B cell (primary cell): ENCODE measurements around the gene ACCS.

Experiments
- EZH2 ChIP-seq: IDR thresholded peaks from 2 replicates; pipeline ENCODE4 v1.6.1; 2012; ENCODE audit warnings: borderline replicate concordance, low read depth, mild to moderate bottlenecking, moderate library complexity, low read length; ENCODE audit not compliant: insufficient read depth, poor library complexity, severe bottlenecking
- TF ChIP-seq, protein P1 (sequence below): fragments of 200-600 bp; IDR thresholded peaks from one replicate; pipeline ENCODE4 v1.8.0; 2022; ENCODE audit warnings: antibody characterized with exemption, mild to moderate bottlenecking

DNA sequence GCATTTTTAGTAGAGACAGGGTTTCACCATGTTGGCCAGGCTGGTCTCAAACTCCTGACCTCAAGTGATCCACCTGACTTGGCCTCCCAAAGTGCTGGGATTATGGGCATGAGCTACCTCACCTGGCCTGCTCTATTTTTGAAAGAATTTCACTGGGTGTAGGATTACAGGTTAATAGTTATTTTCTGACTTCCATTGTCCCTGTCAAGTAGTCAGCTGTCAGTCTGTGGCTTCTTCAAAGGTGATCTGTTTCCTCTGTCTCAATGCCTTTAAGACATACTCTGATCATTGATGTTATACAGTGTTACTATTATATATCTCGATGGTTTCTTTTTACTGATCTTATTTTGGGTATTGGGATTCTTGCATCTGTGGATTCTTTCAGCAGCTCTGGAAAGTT is 19.3 kb downstream of the ACCS start:
- TF ChIP-seq EZH2, result no peak
- TF ChIP-seq, protein P1, sequence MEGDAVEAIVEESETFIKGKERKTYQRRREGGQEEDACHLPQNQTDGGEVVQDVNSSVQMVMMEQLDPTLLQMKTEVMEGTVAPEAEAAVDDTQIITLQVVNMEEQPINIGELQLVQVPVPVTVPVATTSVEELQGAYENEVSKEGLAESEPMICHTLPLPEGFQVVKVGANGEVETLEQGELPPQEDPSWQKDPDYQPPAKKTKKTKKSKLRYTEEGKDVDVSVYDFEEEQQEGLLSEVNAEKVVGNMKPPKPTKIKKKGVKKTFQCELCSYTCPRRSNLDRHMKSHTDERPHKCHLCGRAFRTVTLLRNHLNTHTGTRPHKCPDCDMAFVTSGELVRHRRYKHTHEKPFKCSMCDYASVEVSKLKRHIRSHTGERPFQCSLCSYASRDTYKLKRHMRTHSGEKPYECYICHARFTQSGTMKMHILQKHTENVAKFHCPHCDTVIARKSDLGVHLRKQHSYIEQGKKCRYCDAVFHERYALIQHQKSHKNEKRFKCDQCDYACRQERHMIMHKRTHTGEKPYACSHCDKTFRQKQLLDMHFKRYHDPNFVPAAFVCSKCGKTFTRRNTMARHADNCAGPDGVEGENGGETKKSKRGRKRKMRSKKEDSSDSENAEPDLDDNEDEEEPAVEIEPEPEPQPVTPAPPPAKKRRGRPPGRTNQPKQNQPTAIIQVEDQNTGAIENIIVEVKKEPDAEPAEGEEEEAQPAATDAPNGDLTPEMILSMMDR, result no peak
